Activated CD8-positive, alpha-beta memory T cell treated with anti-CD3 and anti-CD28 coated beads, Interleukin-2, amount 50 U/mL, for 48 hours (primary cell): Measurements from ENCODE around the gene PCDHA4.
"Not testable (repeated sequence)": the region's sequence is repeated elsewhere in the genome, so short reads cannot be mapped to it uniquely, and the experiment has no call there.

Experiments
- DNase-seq: peaks from one replicate; pipeline ENCODE4 v3.0.0-alpha.2; 2020

Gene PCDHA4

DNA sequence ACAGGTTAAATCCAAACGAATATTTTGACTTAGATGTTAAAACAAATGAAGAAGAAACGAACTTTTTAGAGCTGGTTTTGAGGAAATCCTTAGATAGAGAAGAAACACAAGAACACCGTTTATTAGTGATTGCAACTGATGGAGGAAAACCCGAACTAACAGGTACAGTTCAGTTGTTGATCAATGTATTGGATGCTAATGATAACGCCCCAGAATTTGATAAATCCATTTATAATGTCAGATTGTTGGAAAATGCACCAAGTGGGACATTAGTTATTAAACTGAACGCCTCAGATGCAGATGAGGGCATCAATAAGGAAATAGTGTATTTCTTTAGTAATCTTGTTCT, 15.4 kb downstream of the PCDHA4 start:
- DNase-seq: no peak

DNA sequence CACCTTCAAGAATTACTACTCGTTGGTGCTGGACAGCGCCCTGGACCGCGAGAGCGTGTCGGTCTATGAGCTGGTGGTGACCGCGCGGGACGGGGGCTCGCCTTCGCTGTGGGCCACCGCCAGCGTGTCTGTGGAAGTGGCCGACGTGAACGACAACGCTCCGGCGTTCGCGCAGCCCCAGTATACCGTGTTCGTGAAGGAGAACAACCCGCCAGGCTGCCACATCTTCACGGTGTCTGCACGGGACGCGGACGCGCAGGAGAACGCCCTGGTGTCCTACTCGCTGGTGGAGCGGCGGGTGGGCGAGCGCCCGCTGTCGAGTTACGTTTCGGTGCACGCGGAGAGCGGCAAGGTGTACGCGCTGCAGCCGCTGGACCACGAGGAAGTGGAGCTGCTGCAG, 16.1 kb downstream of the PCDHA4 start:
- not testable (repeated sequence) for DNase-seq

DNA sequence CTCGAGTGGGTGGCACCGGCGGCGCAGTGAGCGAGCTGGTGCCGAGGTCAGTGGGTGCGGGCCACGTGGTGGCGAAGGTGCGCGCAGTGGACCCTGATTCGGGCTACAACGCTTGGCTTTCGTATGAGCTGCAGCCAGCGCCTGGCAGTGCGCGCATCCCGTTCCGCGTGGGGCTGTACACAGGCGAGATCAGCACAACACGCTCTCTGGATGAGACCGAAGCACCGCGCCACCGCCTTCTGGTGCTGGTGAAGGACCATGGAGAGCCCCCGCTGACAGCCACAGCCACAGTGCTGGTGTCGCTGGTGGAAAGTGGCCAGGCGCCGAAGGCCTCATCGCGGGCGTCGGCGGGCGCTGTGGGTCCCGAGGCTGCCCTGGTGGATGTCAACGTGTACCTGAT, 16.6 kb downstream of the PCDHA4 start:
- DNase-seq: no peak

DNA sequence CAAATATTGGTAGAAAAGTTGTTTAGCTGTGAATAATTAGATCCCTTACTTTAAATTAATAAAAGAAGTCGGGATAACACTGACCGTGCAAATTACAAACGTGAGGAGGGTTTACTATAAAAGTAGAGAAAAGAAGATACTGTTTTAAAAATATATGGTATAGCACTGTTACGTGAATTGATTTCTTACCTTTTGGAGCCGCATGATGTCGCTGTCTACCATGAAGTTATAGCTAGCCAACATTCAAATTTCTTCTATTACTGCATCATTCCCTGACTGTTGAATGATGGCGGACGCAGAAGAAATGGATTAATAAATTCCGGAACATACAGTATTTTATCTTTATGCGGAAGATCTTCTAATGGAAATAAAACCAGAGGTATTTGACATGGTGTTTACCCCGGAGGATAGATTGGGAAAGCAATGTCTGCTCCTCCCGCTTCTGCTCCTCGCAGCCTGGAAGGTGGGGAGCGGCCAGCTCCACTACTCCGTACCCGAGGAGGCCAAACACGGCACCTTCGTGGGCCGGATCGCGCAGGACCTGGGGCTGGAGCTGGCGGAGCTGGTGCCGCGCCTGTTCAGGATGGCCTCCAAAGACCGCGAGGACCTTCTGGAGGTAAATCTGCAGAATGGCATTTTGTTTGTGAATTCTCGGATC, 21.0 kb downstream of the PCDHA4 start, which contains the start of gene PCDHA6:
Gene PCDHA6, plus strand, starts transcription at position 257 of the 658 bp plus-strand sequence. Its CDS starts 132 bp downstream, at position 389.
- DNase-seq: no peak

DNA sequence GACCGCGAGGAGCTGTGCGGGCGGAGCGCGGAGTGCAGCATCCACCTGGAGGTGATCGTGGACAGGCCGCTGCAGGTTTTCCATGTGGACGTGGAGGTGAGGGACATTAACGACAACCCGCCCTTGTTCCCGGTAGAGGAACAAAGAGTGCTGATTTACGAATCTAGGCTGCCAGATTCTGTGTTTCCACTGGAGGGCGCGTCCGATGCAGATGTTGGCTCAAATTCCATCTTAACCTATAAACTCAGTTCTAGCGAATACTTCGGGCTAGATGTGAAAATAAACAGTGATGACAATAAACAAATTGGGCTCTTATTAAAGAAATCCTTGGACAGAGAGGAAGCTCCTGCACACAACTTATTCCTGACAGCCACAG, 21.5 kb downstream of the PCDHA4 start:
- DNase-seq: no peak

DNA sequence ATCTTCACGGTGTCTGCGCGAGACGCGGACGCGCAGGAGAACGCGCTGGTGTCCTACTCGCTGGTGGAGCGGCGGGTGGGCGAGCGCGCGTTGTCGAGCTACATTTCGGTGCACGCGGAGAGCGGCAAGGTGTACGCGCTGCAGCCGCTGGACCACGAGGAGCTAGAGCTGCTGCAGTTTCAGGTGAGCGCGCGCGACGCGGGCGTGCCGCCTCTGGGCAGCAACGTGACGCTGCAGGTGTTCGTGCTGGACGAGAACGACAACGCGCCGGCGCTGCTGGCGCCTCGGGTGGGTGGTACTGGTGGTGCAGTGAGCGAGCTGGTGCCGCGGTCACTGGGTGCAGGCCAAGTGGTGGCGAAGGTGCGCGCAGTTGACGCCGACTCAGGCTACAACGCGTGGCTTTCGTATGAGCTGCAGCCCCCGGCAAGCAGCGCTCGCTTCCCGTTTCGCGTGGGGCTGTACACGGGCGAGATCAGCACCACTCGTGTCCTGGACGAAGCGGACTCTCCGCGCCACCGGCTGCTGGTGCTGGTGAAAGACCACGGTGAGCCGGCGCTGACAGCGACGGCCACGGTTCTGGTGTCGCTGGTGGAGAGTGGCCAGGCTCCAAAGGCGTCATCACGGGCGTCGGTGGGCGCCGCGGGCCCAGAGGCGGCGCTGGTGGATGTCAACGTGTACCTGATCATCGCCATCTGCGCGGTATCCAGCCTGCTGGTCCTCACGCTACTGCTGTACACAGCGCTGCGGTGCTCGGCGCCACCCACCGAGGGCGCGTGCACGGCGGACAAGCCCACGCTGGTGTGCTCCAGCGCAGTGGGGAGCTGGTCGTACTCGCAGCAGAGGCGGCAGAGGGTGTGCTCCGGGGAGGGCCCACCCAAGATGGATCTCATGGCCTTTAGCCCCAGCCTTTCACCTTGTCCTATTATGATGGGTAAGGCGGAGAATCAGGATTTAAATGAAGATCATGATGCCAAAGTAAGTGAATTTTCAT, 22.9 kb downstream of the PCDHA4 start:
- DNase-seq: not testable (repeated sequence)

DNA sequence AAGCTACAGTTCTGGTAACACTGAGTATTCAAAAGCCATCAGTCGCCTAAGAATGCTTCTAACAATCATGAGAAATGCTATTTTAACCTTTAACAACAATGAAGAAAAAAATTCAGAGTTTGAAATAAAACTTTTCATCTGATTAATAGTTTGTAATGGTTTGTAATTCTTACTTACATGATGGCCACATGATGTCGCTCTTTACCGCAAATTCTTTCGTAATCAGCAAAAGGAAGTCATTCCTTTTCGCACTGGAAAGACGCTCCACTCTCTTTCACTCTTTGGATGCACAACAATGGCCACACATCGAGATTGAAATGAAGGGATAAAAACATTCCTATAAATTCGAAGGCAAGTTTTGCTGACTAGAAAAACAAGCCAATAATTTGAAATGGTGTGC, 27.1 kb downstream of the PCDHA4 start, which contains the start of gene PCDHA7:
Gene PCDHA7, plus strand, starts transcription at position 277 of the 400 bp plus-strand sequence. Its CDS starts 115 bp downstream, at position 392.
- no peak for DNase-seq

DNA sequence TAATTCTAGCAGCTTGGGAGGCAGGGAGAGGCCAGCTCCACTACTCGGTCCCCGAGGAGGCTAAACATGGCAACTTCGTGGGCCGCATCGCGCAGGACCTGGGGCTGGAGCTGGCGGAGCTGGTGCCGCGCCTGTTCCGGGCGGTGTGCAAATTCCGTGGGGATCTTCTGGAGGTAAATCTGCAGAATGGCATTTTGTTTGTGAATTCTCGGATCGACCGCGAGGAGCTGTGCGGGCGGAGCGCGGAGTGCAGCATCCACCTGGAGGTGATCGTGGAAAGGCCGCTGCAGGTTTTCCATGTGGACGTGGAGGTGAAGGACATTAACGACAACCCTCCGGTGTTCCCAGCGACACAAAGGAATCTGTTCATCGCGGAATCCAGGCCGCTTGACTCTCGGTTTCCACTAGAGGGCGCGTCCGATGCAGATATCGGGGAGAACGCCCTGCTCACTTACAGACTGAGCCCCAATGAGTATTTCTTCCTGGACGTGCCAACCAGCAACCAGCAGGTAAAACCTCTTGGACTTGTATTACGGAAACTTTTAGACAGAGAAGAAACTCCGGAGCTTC, 27.7 kb downstream of the PCDHA4 start:
- not testable (repeated sequence) for DNase-seq

DNA sequence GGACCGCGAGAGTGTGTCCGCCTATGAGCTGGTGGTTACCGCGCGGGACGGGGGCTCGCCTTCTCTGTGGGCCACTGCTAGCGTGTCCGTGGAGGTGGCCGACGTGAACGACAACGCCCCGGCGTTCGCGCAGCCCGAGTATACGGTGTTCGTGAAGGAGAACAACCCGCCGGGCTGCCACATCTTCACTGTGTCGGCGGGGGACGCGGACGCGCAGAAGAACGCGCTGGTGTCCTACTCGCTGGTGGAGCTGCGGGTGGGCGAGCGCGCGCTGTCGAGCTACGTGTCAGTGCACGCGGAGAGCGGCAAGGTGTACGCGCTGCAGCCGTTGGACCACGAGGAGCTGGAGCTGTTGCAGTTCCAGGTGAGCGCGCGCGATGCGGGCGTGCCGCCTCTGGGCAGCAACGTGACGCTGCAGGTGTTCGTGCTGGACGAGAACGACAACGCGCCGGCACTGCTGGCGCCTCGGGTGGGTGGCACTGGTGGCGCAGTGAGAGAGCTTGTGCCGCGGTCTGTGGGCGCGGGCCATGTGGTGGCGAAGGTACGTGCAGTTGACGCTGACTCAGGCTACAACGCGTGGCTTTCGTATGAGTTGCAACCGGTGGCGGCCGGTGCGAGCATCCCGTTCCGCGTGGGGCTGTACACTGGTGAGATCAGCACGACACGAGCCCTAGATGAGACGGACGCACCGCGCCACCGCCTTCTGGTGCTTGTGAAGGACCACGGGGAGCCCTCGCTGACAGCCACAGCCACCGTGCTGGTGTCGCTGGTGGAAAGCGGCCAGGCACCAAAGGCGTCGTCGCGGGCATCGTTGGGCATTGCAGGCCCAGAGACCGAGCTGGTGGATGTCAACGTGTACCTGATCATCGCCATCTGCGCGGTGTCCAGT, 29.0 kb downstream of the PCDHA4 start:
- no peak for DNase-seq

DNA sequence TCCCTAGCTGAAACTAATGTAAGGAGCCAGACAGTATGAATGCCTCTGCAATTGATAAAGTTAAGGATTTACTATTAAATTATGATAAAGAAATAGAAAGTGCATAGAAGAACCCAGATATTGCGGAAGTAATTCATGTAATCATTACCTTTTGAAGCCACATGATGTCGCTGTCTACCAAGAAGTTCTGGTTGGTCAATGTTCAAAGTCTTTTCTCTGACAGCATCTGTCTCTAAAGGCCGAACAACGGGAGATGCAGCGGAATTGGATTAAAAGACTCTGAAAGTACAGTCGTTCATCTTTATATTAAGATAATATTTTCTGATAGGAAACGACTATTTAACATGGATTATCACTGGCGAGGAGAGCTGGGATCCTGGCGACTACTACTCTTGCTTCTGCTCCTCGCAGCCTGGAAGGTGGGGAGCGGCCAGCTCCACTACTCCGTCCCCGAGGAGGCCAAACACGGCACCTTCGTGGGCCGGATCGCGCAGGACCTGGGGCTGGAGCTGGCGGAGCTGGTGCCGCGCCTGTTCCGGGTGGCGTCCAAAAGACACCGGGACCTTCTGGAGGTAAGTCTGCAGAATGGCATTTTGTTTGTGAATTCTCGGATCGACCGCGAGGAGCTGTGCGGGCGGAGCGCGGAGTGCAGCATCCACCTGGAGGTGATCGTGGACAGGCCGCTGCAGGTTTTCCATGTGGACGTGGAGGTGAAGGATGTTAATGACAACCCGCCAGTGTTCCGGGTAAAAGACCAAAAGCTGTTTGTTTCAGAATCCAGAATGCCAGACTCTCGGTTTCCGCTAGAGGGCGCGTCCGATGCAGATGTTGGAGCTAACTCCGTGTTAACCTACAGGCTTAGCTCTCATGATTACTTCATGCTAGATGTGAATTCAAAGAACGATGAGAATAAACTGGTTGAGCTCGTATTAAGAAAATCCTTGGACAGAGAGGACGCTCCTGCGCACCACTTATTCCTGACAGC, 34.4 kb downstream of the PCDHA4 start, which contains the start of gene PCDHA8:
Gene PCDHA8, plus strand, starts transcription at position 210 of the 985 bp plus-strand sequence. Its CDS starts 135 bp downstream, at position 345.
- peak; percentile 53 for DNase-seq

DNA sequence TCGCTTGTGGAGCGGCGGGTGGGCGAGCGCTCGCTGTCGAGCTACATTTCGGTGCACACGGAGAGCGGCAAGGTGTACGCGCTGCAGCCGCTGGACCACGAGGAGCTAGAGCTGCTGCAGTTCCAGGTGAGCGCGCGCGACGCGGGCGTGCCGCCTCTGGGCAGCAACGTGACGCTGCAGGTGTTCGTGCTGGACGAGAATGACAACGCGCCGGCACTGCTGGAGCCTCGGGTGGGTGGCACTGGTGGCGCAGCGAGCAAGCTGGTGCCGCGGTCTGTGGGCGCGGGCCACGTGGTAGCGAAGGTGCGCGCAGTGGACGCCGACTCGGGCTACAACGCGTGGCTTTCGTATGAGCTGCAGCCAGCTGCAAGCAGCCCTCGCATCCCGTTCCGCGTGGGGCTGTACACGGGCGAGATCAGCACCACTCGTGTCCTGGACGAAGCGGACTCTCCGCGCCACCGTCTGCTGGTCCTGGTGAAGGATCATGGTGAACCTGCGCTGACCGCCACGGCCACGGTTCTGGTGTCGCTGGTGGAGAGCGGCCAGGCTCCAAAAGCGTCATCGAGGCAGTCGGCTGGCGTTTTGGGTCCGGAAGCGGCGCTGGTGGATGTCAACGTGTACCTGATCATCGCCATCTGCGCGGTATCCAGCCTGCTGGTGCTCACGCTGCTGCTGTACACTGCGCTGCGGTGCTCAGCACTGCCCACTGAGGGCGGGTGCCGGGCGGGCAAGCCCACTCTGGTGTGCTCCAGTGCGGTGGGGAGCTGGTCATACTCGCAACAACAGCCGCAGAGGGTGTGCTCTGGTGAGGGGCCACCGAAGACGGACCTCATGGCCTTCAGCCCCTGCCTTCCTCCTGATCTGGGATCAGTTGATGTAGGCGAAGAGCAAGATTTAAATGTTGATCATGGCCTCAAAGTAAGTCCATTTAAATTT, 36.2 kb downstream of the PCDHA4 start:
- DNase-seq: no peak

DNA sequence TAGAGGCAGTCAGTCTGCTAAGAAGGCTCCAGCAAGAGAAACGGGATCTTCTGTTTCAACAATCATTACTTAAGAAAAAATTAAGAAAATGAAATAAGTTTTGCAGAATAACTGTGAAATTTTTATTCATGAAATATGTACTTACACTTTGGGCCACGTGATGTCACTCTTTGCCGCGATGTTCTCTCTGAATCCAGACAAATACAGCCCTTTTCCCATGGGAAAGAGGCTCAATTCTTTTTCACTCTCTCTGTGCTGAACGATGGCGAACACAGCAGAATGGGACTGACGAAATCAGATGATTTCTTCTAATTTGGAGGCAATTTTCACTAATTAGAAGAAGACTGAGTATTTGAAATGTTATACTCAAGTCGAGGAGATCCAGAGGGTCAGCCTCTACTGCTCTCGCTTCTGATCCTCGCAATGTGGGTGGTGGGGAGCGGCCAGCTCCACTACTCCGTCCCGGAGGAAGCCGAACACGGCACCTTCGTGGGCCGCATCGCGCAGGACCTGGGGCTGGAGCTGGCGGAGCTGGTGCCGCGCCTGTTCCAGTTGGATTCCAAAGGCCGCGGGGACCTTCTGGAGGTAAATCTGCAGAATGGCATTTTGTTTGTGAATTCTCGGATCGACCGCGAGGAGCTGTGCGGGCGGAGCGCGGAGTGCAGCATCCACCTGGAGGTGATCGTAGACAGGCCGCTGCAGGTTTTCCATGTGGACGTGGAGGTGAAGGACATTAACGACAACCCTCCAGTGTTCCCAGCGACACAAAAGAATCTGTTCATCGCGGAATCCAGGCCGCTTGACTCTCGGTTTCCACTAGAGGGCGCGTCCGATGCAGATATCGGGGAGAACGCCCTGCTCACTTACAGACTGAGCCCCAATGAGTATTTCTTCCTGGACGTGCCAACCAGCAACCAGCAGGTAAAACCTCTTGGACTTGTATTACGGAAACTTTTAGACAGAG, 41.6 kb downstream of the PCDHA4 start, which contains the start of gene PCDHA9:
Gene PCDHA9, plus strand, starts transcription at position 244 of the 964 bp plus-strand sequence. Its CDS starts 114 bp downstream, at position 358.
- DNase-seq: not testable (repeated sequence)

DNA sequence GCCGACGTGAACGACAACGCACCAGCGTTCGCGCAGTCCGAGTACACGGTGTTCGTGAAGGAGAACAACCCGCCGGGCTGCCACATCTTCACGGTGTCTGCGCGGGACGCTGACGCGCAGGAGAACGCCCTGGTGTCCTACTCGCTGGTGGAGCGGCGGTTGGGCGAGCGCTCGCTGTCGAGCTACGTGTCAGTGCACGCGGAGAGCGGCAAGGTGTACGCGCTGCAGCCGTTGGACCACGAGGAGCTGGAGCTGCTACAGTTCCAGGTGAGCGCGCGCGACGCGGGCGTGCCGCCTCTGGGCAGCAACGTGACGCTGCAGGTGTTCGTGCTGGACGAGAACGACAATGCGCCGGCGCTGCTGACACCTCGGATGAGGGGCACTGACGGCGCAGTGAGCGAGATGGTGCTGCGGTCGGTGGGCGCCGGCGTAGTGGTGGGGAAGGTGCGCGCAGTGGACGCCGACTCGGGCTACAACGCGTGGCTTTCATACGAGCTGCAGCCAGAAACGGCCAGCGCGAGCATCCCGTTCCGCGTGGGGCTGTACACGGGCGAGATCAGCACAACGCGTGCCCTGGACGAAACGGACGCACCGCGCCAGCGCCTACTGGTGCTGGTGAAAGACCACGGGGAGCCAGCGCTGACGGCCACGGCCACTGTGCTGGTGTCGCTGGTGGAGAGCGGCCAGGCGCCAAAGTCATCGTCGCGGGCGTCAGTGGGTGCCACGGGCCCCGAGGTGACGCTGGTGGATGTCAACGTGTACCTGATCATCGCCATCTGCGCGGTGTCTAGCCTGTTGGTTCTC, 43.2 kb downstream of the PCDHA4 start:
- DNase-seq: not testable (repeated sequence)

DNA sequence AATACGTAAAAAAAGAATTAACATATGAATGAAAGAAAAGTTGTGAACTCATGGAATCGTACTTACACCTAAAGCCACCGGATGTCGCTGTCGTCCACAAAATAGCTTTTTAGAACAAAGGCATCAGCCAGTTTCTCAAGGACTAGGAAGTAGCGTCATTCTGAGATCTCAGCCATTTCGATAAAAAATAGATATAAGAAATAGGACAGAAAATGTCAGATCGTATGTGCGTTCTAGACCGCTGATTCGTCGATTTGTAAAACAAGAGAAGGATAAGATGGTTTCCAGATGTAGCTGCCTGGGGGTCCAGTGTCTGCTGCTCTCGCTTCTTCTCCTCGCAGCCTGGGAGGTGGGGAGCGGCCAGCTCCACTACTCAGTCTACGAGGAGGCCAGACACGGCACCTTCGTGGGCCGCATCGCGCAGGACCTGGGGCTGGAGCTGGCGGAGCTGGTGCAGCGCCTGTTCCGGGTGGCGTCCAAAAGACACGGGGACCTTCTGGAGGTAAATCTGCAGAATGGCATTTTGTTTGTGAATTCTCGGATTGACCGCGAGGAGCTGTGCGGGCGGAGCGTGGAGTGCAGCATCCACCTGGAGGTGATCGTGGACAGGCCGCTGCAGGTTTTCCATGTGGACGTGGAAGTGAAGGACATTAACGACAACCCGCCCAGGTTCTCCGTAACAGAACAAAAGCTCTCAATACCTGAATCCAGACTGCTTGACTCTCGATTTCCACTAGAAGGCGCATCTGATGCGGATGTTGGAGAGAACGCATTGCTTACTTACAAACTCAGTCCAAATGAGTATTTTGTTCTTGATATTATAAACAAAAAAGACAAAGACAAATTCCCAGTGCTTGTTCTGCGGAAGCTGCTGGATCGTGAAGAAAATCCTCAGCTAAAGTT, 49.2 kb downstream of the PCDHA4 start, which contains the start of gene PCDHA10:
Gene PCDHA10, plus strand, starts transcription at position 126 of the 903 bp plus-strand sequence. Its CDS starts 152 bp downstream, at position 278.
- DNase-seq: no peak

DNA sequence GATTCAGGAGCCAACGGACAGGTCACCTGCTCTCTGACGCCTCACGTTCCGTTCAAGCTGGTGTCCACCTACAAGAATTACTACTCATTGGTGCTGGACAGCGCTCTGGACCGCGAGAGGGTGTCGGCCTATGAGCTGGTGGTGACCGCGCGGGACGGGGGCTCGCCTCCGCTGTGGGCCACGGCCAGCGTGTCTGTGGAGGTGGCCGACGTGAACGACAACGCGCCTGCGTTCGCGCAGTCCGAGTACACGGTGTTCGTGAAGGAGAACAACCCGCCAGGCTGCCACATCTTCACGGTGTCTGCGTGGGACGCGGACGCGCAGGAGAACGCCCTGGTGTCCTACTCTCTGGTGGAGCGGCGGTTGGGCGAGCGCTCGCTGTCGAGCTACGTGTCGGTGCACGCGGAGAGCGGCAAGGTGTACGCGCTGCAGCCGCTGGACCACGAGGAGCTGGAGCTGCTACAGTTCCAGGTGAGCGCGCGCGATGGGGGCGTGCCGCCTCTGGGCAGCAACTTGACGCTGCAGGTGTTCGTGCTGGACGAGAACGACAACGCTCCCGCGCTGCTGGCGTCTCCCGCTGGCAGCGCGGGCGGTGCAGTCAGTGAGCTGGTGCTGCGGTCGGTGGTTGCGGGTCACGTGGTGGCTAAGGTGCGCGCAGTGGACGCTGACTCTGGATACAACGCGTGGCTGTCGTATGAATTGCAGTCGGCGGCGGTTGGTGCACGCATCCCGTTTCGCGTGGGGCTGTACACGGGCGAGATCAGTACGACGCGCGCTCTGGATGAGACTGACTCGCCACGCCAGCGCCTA, 50.5 kb downstream of the PCDHA4 start:
- DNase-seq: no peak

DNA sequence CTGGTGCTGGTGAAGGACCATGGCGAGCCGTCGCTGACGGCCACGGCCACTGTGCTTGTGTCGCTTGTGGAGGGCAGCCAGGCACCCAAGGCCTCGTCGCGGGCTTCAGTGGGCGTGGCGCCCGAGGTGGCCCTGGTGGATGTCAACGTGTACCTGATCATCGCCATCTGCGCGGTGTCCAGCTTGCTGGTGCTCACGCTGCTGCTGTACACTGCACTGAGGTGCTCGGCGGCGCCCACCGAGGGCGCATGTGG, 51.0 kb downstream of the PCDHA4 start:
- DNase-seq: no peak
